Skeletal muscle satellite cell (primary cell): Measurements from ENCODE around the gene TSR1.

Experiments
- H3K27me3 ChIP-seq: 2 replicates; pipeline ENCODE4 v1.7.0; 2013; ENCODE audit warnings: low read length; ENCODE audit not compliant: control insufficient read depth, insufficient read depth
- H3K36me3 ChIP-seq: 2 replicates; pipeline ENCODE4 v1.7.0; 2013; ENCODE audit warnings: mild to moderate bottlenecking, control low read depth, low read length; ENCODE audit not compliant: insufficient read depth
- H3K4me1 ChIP-seq: 2 replicates; pipeline ENCODE4 v1.7.0; 2013; ENCODE audit warnings: low read length; ENCODE audit not compliant: control insufficient read depth, insufficient read depth
- H3K4me2 ChIP-seq: 2 replicates; pipeline ENCODE4 v1.7.0; 2013; ENCODE audit warnings: mild to moderate bottlenecking, low read length
- H3K4me3 ChIP-seq: 2 replicates; pipeline ENCODE4 v1.7.0; 2013; ENCODE audit warnings: low read length
- H3K9ac ChIP-seq: 2 replicates; pipeline ENCODE4 v1.7.0; 2013; ENCODE audit warnings: mild to moderate bottlenecking, low read depth, low read length, moderate library complexity
- H3K9me3 ChIP-seq: replicated peaks from 2 replicates; pipeline ENCODE4 v1.7.0; 2013; ENCODE audit warnings: mild to moderate bottlenecking, control low read depth, low read length

The TSR1 gene

DNA sequence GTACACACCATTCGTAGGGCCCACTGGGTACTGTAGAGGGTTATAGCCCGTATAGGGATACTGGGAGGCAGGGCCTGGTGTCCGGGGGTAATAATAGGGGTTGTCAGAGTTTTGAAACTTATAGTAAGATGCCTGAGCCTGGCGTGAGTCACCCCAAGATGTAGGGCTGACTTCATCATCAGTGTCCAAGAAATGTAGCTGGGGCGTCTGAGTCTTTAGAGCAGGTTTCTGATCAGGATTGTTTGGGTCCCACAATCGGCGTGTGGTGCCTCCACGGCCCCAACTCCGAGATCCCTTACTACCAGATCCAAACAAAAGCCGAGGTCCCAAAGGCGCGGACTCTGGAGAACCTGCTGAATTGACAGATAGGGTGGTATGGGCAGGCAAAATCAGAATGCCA is 37.1 kb downstream of the TSR1 start:
- Histone ChIP-seq H3K9me3 (no peaks in the 10 kb centered on the region), H3K4me3 (no peak overlapping the region), H3K4me2 (no peak overlapping the region), H3K36me3 (peaks cover 45% of the 10 kb centered on the region), H3K9ac (no peak overlapping the region), H3K27me3 (no peaks in the 10 kb centered on the region), H3K4me1 (peaks cover 8% of the 10 kb centered on the region)

DNA sequence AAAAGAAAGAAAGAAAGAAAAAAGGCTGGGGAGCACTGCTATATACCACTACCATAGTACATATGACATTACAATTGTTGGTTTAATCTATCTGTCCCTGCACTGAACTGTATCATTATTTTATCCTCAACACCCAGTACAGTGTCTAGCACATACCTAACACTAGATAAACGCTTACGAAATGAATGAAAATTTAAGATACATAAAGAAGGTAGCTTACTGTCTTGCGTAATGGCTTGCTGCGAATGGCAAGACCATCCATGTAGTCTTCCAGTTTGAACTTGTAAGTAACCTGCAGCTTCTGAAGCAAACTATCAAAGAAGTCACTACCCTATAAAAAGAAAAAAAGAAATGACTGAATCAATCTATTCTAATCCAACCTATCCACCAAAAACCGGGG is 39.2 kb downstream of the TSR1 start:
- H3K9me3 ChIP-seq, result no peaks in the 10 kb centered on the region
- H3K9ac ChIP-seq, result no peak overlapping the region
- H3K4me2 ChIP-seq, result no peak overlapping the region
- H3K4me3 ChIP-seq, result no peak overlapping the region
- peaks cover 7% of the 10 kb centered on the region for H3K4me1 ChIP-seq
- peaks cover 59% of the 10 kb centered on the region for H3K36me3 ChIP-seq
- H3K27me3 ChIP-seq, result no peaks in the 10 kb centered on the region

DNA sequence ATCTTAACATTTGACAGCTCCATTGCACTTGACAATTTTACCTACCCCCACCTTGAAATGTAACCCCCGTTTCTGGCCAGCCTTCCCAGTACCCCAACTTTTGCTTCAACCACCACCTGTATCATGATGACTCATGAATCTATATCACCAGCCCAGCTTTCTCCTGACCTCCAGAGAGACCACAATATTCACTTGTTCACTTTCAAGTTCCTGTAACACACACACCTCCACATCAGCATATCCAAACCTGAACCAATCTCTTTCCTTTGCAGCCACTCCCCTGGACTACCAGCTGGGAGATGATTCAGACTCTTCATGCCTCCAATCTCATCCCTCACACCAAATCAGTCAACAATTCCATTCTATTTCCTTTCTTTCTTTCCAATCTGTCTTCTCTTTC is 40.7 kb downstream of the TSR1 start:
- H3K9ac ChIP-seq, result no peak overlapping the region
- peaks cover 65% of the 10 kb centered on the region for H3K36me3 ChIP-seq

DNA sequence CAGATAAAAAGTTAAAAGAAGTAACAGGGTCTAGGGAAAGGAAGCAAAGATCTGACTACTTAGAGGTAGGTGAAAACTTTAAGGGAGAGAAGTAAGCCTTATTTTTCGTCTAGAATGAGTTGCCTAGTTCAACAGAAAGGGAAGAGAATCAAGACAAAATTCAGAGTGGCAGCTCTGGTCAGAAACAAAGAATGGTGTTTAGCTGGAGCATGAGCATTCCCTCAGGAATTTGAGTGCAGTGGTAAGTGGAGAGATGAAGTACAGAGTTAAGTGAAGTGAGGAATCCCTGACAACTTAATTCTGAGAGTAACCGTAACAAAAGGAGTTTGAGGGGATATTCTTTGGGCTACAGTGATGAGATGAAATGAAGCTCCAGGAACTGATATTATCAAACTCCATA is 44.2 kb downstream of the TSR1 start:
- Histone ChIP-seq H3K36me3 (peaks cover 57% of the 10 kb centered on the region), H3K27me3 (no peaks in the 10 kb centered on the region), H3K9me3 (no peaks in the 10 kb centered on the region), H3K4me2 (no peak overlapping the region), H3K4me3 (no peak overlapping the region), H3K9ac (no peak overlapping the region), H3K4me1 (peaks cover 4% of the 10 kb centered on the region)

More for the DNA sequence above, 40.7 kb downstream of the TSR1 start:
- Histone ChIP-seq H3K4me1 (peaks cover 4% of the 10 kb centered on the region), H3K4me3 (no peak overlapping the region), H3K27me3 (no peaks in the 10 kb centered on the region), H3K4me2 (no peak overlapping the region), H3K9me3 (no peaks in the 10 kb centered on the region)

DNA sequence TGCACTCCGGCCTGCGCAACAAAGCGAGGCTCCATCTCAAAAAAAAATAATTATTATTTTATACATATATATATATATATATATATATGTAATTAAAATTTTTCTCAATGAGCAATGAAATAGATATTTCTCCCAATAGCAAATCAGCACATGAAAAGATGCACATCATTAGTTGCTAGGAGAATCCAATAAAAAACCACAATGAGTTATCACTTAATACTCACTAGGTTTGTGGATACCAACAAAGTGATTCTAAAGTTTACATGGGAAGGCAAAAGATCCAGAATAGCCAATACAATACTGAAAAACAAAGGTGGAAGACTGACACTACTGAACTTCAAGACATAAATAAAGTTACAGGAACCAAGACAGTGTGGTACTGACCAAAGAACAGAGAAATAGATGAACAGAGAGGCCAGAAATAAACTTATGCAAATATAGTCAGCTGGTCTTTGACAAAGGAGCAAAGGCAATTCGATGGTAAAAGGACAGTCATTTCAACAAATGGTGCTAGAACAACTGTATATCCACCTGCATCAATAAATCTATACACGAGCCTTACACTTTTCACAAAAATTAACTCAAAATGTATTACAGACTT is 46.3 kb downstream of the TSR1 start:
- Histone ChIP-seq H3K4me1 (peaks cover 4% of the 10 kb centered on the region), H3K36me3 (peaks cover 49% of the 10 kb centered on the region), H3K4me3 (no peak overlapping the region), H3K9ac (no peak overlapping the region), H3K27me3 (no peaks in the 10 kb centered on the region), H3K9me3 (no peaks in the 10 kb centered on the region), H3K4me2 (no peak overlapping the region)

DNA sequence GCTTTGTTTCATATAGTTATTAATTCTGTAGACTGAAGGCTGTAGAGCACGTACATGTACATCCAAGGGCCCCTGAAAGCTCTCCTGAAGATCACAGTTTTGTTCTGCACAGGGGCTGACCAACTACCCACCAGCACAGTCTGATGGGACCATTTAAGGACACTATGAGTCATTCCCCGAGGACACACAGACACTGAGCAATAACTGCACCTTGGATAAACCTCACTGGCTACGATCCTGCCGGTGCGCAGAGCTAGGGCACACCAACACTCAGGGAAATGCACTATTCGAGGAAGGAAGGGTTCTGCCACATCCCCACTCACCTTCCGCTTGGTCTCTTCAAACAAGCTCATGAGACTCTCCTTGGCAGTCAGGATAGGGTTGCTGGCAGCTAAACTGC is 53.0 kb downstream of the TSR1 start:
- Histone ChIP-seq H3K36me3 (peaks cover 66% of the 10 kb centered on the region), H3K9me3 (no peaks in the 10 kb centered on the region)

DNA sequence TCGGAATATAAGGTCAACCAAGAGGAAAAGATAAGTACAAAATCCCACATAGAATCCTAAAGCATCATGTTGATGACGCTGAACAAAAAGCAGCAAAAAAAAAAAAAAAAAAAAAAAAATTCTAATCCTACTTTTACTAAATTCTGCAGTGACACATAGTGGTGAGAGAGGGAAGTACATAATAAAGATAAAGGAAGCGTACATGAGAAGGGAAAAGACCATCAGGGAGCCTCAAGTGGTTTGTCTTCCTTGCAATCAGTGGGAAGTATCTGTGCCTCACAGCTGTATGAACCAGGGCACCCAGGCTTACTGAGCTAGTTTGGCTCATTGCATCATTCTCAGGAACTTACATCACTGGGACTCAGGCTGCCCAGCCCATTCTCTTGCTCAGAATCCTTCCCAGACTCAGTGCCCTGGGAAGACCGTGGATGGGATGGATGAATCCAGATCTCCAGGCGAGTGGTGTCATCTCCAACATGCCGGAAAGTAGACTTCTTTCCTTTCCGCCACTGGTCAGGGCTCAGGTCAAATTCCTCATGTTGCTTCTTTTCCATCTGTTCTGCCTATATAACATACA is 53.9 kb downstream of the TSR1 start:
- H3K4me2 ChIP-seq, result no peak overlapping the region
- no peak overlapping the region for H3K4me3 ChIP-seq
- no peak overlapping the region for H3K9ac ChIP-seq
- H3K27me3 ChIP-seq, result no peaks in the 10 kb centered on the region
- peaks cover 63% of the 10 kb centered on the region for H3K36me3 ChIP-seq
- H3K4me1 ChIP-seq, result no peaks in the 10 kb centered on the region
- no peaks in the 10 kb centered on the region for H3K9me3 ChIP-seq

More for the DNA sequence above, 53.0 kb downstream of the TSR1 start:
- H3K4me2 ChIP-seq, result no peak overlapping the region
- H3K4me3 ChIP-seq, result no peak overlapping the region
- H3K9ac ChIP-seq, result no peak overlapping the region
- H3K27me3 ChIP-seq, result no peaks in the 10 kb centered on the region
- no peaks in the 10 kb centered on the region for H3K4me1 ChIP-seq

DNA sequence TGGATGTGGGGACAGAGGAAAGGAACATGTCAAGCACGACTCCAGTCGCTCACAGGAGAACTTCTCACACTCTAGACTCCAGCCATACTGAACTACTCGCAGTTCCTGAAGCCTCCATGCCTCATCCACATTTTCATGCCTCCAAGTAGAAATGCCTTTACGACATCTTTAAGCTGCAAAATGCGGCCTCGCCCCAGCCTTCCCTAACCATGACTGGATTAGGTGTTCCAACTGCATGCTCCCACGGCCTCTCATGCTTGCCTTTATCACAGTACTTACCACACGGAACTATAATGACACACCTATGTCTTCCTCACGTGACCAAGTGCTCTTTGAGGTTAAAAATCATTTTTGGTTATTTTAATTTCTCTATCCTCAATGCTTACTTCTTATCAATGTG is 56.5 kb downstream of the TSR1 start:
- Histone ChIP-seq H3K27me3 (no peaks in the 10 kb centered on the region), H3K4me3 (no peak overlapping the region), H3K4me1 (no peaks in the 10 kb centered on the region), H3K9ac (no peak overlapping the region), H3K9me3 (no peaks in the 10 kb centered on the region), H3K4me2 (no peak overlapping the region), H3K36me3 (peaks cover 50% of the 10 kb centered on the region)

DNA sequence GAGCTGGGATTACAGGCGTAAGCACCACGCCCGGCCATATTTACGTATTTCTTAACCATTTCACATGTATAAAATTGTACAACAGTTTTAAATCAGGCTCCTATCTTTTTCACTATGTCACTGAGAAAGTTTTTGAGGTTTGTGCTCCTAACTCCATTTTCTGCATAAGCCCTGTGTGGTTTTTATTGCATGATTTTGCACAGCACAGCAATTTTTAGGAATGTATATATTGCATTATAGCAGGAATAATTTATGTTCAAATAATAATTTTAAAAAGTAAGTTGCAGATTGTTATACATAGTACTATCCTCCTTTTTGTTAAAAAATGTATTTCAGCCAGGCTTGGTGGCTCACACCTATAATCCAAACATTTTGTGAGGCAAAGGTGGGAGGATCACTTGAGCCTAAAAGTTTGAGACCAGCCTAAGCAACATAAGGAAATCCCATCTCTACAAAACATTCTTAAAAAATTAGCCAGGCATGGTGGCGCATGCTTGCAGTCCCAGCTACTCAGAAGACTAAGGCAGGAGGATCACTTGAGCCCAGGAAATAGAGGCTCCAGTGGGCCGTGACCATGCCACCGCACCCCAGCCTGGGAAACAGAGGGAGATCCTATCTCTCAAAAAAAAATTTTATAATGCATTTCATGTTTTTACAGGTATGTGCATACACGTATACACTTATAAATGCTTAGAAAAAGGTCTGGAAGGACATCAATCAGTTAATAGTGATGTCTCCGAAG is 58.7 kb downstream of the TSR1 start:
- peaks cover 38% of the 10 kb centered on the region for H3K36me3 ChIP-seq
- H3K4me1 ChIP-seq, result no peaks in the 10 kb centered on the region
- no peak overlapping the region for H3K4me2 ChIP-seq
- no peak overlapping the region for H3K4me3 ChIP-seq
- no peak overlapping the region for H3K9ac ChIP-seq
- H3K9me3 ChIP-seq, result no peaks in the 10 kb centered on the region
- no peaks in the 10 kb centered on the region for H3K27me3 ChIP-seq

DNA sequence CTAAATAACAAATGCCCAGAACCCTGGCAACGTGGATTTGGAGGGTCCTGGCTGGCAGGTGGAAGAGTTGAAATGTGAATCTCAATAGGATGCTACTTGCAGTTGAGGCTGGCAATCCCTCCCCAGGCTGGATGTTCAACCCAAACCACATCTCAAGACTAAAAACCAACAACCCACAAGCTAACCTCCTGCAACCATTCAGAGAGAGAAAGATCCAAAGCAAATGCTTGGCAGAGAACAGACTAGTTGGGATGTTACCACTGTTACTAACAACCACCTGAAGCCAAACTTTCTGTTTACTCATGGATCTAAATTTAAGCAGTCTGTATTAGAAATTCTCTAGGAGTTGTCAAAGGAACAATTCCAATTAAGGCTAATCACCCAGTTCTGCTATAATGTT is 60.5 kb downstream of the TSR1 start:
- Histone ChIP-seq H3K4me1 (no peaks in the 10 kb centered on the region), H3K4me2 (no peak overlapping the region), H3K4me3 (no peak overlapping the region), H3K27me3 (no peaks in the 10 kb centered on the region), H3K36me3 (peaks cover 21% of the 10 kb centered on the region), H3K9me3 (no peaks in the 10 kb centered on the region), H3K9ac (no peak overlapping the region)

DNA sequence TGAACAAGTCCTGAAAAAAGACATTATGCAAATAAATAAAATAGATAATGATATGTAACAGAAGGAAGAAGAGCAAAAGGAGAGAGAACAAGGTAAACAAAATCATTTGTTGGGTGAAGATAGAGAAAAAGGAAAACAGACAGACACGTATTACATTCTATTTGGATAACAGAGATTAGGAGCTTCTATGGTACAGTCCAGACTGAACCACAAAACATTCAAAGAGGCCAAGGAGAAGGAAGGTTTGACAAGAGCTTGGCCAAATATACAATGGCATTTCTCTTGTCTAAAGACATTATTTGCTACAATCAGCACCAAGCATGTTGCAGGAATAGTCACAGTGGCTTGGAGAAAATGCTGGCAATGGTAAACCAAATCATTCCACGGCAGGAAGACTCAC is 61.8 kb downstream of the TSR1 start:
- H3K4me1 ChIP-seq, result no peaks in the 10 kb centered on the region
- H3K36me3 ChIP-seq, result peaks cover 10% of the 10 kb centered on the region
- H3K4me3 ChIP-seq, result no peak overlapping the region
- H3K9ac ChIP-seq, result no peak overlapping the region
- no peaks in the 10 kb centered on the region for H3K27me3 ChIP-seq
- no peaks in the 10 kb centered on the region for H3K9me3 ChIP-seq
- no peak overlapping the region for H3K4me2 ChIP-seq
